CD4-positive, alpha-beta memory T cell (primary cell): ENCODE data around the gene IFI27L2. TPM values are rescaled to one million over a fixed set of nuclear protein-coding genes. Genes with fewer than 3 reads are reported as not detected.

Experiments used
- CTCF ChIA-PET: fragments of 350-600 bp; sonication (Branson Sonifier 250); formaldehyde crosslinking; loops from one replicate; lab custom pipeline; 2021; ENCODE audit warnings: inconsistent platforms; ENCODE audit not compliant: partially characterized antibody; lab: Charles Lee
- POLR2A ChIA-PET: fragments of 350-600 bp; sonication (Branson Sonifier 250); formaldehyde crosslinking; loops from one replicate; lab custom pipeline; 2021; ENCODE audit not compliant: partially characterized antibody; lab: Charles Lee
- DNase-seq, 5 donors: peaks; one replicate each; pipeline versions ENCODE4 v3.0.0 to v3.0.0-alpha.2; 2020 to 2022; ENCODE audit warnings: mixed read lengths in 1 of 5
- H3K27ac ChIP-seq: one replicate; pipeline ENCODE4 v1.7.0; 2013; ENCODE audit warnings: low read depth, low read length
- H3K27me3 ChIP-seq: 2 replicates; pipeline ENCODE4 v1.7.0; 2013; ENCODE audit warnings: mild to moderate bottlenecking, low read length, moderate library complexity; ENCODE audit not compliant: insufficient read depth
- H3K36me3 ChIP-seq: 2 replicates; pipeline ENCODE4 v1.7.0; 2013; ENCODE audit warnings: mild to moderate bottlenecking, low read length, moderate library complexity; ENCODE audit not compliant: insufficient read depth
- H3K4me1 ChIP-seq: 2 replicates; pipeline ENCODE4 v1.7.0; 2013; ENCODE audit warnings: mild to moderate bottlenecking, low read length, moderate library complexity; ENCODE audit not compliant: insufficient read depth
- H3K4me3 ChIP-seq, 2 donors: one replicate each; pipeline ENCODE4 v1.7.0; 2013; ENCODE audit warnings: low read length in 2 of 2, mild to moderate bottlenecking in 1 of 2
- H3K9me3 ChIP-seq, 2 donors: one replicate each; pipeline ENCODE4 v1.7.0; 2013; ENCODE audit warnings: low read length in 2 of 2, control low read depth in 1 of 2; ENCODE audit not compliant: control insufficient read depth in 1 of 2
- H3K27ac Mint-ChIP-seq, 7 donors: one replicate each; pipeline ENCODE4 v1.8.0; 2020 to 2021; ENCODE audit warnings: mixed read lengths in 7 of 7, mild to moderate bottlenecking in 6 of 7, inconsistent platforms in 3 of 7, moderate library complexity in 3 of 7
- H3K27me3 Mint-ChIP-seq, 2 donors: one replicate each; pipeline ENCODE4 v1.8.0; 2020 to 2021; ENCODE audit warnings: mixed read lengths in 2 of 2
- H3K36me3 Mint-ChIP-seq, 2 donors: one replicate each; pipeline ENCODE4 v1.8.0; 2020 to 2021; ENCODE audit warnings: mixed read lengths in 2 of 2, inconsistent platforms in 1 of 2, mild to moderate bottlenecking in 1 of 2
- H3K4me1 Mint-ChIP-seq, 4 donors: one replicate each; pipeline ENCODE4 v1.8.0; 2020 to 2021; ENCODE audit warnings: mixed read lengths in 4 of 4, mild to moderate bottlenecking in 1 of 4
- H3K4me3 Mint-ChIP-seq, 8 donors: one replicate each; pipeline ENCODE4 v1.8.0; 2020 to 2021; ENCODE audit warnings: mixed read lengths in 8 of 8, mild to moderate bottlenecking in 7 of 8, moderate library complexity in 6 of 8, inconsistent platforms in 3 of 8
- H3K9me3 Mint-ChIP-seq, 8 donors: one replicate each; pipeline ENCODE4 v1.8.0; 2020 to 2021; ENCODE audit warnings: mixed read lengths in 8 of 8, mild to moderate bottlenecking in 5 of 8, inconsistent platforms in 3 of 8, moderate library complexity in 1 of 8
- intact Hi-C: fragments of 100-400 bp; cut with micrococcal nuclease; formaldehyde crosslinking; loops from one replicate; pipeline ENCODE4 v1.15.1; 2023
- polyA plus RNA-seq, 2 donors: library from polyadenylated mRNA; unstranded; fragments of 300-500 nt; fragmentation: Illumina TruSeq; gene quantifications; one replicate each; pipeline ENCODE4 v1.2.3, GENCODE V29; 2021
- total RNA-seq, 2 experiments: library from RNA; stranded (reverse); gene quantifications; one replicate each; pipeline ENCODE4 v1.2.3, GENCODE V29; 2021

IFI27L2 gene
- total and polyA plus RNA-seq, 4 experiments from 2014 or later, result 34.0 to 87.9 (median 49.8) TPM

DNA sequence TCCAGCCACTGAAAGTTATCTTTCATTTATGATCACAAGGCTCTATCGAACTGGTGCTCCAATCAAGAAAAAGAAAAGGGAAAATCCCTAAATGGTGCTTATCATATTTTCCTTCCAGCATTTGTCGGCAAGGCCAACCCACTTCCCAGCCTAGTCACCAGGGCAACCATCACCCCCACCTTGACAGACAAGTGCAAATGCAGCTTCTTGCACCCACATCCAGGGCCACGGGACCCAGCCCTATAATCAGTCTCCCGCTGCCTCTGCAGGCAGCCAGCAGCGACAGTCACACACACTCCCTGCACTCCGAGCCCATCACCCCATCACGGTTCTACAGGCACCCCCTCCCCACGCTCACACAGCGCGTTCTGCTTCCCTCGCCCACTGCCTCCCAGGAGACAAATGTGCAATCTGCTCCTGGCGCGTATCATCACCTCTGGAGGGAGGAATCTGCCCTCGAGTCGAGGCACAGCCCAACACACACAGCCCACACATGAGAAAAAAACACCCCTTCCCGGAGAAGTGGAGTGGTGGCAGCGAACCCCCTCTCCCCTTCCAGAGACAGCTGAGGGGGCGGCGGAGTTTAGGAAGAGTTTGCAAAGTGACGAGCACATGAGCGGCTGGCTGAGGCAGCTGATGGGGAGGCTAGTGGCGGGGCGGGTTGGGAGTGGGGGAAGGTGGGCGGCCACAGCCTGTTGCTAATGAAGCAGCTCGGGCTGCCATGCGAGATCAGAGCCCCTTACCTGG, 35.5 kb upstream of the IFI27L2 start:
- Mint-ChIP-seq H3K27ac (peak overlapping the region in 6 of 7 donors; percentile 15 to 77 (median 64)), H3K4me3 (peak overlapping the region in 1 of 8 donors; percentile 70), H3K27me3 (no peaks in the 10 kb centered on the region), H3K36me3 (peaks cover 0 to 3% of the 10 kb centered on the region in 2 donors), H3K4me1 (peaks cover 28 to 64% (median 44%) of the 10 kb centered on the region in 4 donors), H3K9me3 (no peaks in the 10 kb centered on the region)
- Histone ChIP-seq H3K27ac (no peak overlapping the region), H3K27me3 (no peaks in the 10 kb centered on the region), H3K36me3 (no peaks in the 10 kb centered on the region), H3K4me1 (peaks cover 49% of the 10 kb centered on the region), H3K4me3 (no peak overlapping the region), H3K9me3 (no peaks in the 10 kb centered on the region)
- DNase-seq, result no peak
- ChIA-PET POLR2A (no interaction called here), CTCF (interaction anchor here (1.5 kb wide), 1 partner anchor 28 kb away, joined by 8 read pairs; no protein-coding TSS in a partner anchor)
- intact Hi-C loops, result no loop called here

DNA sequence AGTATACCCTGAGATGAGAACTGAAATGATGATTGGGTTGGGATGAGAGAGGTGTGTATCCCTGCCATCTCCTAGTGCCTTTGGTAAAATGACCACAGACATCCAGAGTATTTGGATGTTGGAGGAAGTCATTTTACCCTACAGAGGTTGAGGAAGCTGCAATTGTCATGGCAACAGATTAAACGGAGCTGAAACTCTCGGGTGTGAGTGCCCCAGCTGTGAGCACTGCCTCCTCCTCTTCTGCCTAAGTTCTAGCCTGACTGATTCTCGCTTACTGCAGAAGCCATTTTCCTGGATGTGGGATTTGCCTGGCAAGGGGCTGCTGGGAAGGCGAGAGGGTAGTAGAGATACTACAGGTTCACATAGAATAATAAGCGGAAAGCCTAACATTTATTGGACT, 34.4 kb upstream of the IFI27L2 start:
- Mint-ChIP-seq H3K27me3 (no peaks in the 10 kb centered on the region), H3K4me3 (peak overlapping the region in 1 of 8 donors; percentile 20), H3K27ac (peak overlapping the region in 6 of 7 donors; percentile 31 to 80 (median 55)), H3K9me3 (no peaks in the 10 kb centered on the region), H3K4me1 (peaks cover 31 to 72% (median 51%) of the 10 kb centered on the region in 4 donors), H3K36me3 (peaks cover 0 to 3% of the 10 kb centered on the region in 2 donors)
- POLR2A ChIA-PET, result interaction anchor here (2.3 kb wide), 1 partner anchor 9 kb away, joined by 8 read pairs; no protein-coding TSS in a partner anchor
- Histone ChIP-seq H3K9me3 (no peaks in the 10 kb centered on the region), H3K4me3 (no peak overlapping the region), H3K36me3 (no peaks in the 10 kb centered on the region), H3K27me3 (no peaks in the 10 kb centered on the region), H3K27ac (no peak overlapping the region), H3K4me1 (peaks cover 56% of the 10 kb centered on the region)
- intact Hi-C loops, result no loop called here
- CTCF ChIA-PET, result interaction anchor here (0.7 to 2.8 kb wide), 4 partner anchors 17 to 32 kb away, joined by 3 to 13 read pairs (median 8); no protein-coding TSS in a partner anchor
- no peak for DNase-seq

DNA sequence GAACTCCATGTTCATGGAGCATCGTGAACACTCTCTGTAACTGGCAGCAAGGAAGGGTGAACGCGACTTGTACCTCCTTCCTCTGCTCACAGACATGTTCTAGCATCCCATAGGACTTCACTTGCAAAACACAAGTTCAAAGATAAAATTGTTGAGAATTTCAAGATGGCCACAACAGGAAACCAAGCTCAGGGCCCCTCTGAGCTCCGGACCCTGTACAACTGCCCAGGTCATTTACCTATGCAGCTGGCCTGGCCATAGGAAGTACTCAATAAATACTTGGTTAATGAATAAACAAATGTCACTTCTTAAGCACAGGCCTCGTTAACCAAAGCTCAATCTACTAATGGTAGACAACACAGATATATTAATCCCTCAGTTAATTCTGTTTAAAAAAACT, 33.1 kb upstream of the IFI27L2 start:
- no peak overlapping the region for H3K4me3 ChIP-seq
- H3K36me3 ChIP-seq, result no peaks in the 10 kb centered on the region
- H3K4me1 Mint-ChIP-seq, result peaks cover 40 to 85% (median 65%) of the 10 kb centered on the region in 4 donors
- peak overlapping the region in 4 of 8 donors; percentile 14 to 57 (median 30) for H3K4me3 Mint-ChIP-seq
- DNase-seq, result no peak
- CTCF ChIA-PET, result interaction anchor here (0.7 to 2.8 kb wide), 7 partner anchors 8 to 192 kb away, joined by 3 to 13 read pairs (median 3); no protein-coding TSS in a partner anchor
- intact Hi-C loops, result no loop called here
- H3K4me1 ChIP-seq, result peaks cover 70% of the 10 kb centered on the region
- H3K9me3 Mint-ChIP-seq, result no peaks in the 10 kb centered on the region
- peaks cover 0 to 3% of the 10 kb centered on the region in 2 donors for H3K36me3 Mint-ChIP-seq
- H3K9me3 ChIP-seq, result no peaks in the 10 kb centered on the region
- H3K27me3 Mint-ChIP-seq, result no peaks in the 10 kb centered on the region
- no peaks in the 10 kb centered on the region for H3K27me3 ChIP-seq
- no peak overlapping the region for H3K27ac ChIP-seq
- H3K27ac Mint-ChIP-seq, result peak overlapping the region in 6 of 7 donors; percentile 9 to 89 (median 82)
- POLR2A ChIA-PET, result interaction anchor here (1.0 to 2.7 kb wide), 8 partner anchors 11 to 151 kb away, joined by 3 to 13 read pairs (median 4); partner anchors contain the start of gene PPP4R4

GRCh38 chr14:94161981-94162380, 32.6 kb upstream of the IFI27L2 start:
- H3K4me3 Mint-ChIP-seq, result peak overlapping the region in 6 of 8 donors; percentile 9 to 57 (median 20)
- H3K27me3 Mint-ChIP-seq, result no peaks in the 10 kb centered on the region
- POLR2A ChIA-PET, result interaction anchor here (0.8 to 2.7 kb wide), 9 partner anchors 9 to 150 kb away, joined by 3 to 13 read pairs (median 4); partner anchors contain the start of gene PPP4R4

GRCh38 chr14:94161058-94161457, 31.7 kb upstream of the IFI27L2 start:
- CTCF ChIA-PET, result interaction anchor here (0.6 to 4.2 kb wide), 7 partner anchors 9 to 31 kb away, joined by 3 to 15 read pairs (median 4); no protein-coding TSS in a partner anchor
- Histone ChIP-seq H3K36me3 (no peaks in the 10 kb centered on the region), H3K27me3 (no peaks in the 10 kb centered on the region), H3K27ac (no peak overlapping the region), H3K9me3 (no peaks in the 10 kb centered on the region), H3K4me3 (no peak overlapping the region), H3K4me1 (peaks cover 76% of the 10 kb centered on the region)
- intact Hi-C loops, result no loop called here
- peaks cover 40 to 92% (median 70%) of the 10 kb centered on the region in 4 donors for H3K4me1 Mint-ChIP-seq
- no peaks in the 10 kb centered on the region for H3K36me3 Mint-ChIP-seq
- H3K9me3 Mint-ChIP-seq, result no peaks in the 10 kb centered on the region
- no peaks in the 10 kb centered on the region for H3K27me3 Mint-ChIP-seq
- H3K27ac Mint-ChIP-seq, result peak overlapping the region; percentile 7 to 90 (median 63)
- H3K4me3 Mint-ChIP-seq, result peak overlapping the region in 6 of 8 donors; percentile 11 to 79 (median 69)
- no peak for DNase-seq
- POLR2A ChIA-PET, result interaction anchor here (0.8 to 2.7 kb wide), 7 partner anchors 9 to 135 kb away, joined by 3 to 13 read pairs (median 4); partner anchors contain the start of gene PPP4R4

More at GRCh38 chr14:94161981-94162380, 32.6 kb upstream of the IFI27L2 start:
- no peaks in the 10 kb centered on the region for H3K36me3 ChIP-seq
- Mint-ChIP-seq H3K9me3 (no peaks in the 10 kb centered on the region), H3K27ac (peak overlapping the region; percentile 9 to 89 (median 81)), H3K36me3 (peaks cover 0 to 2% of the 10 kb centered on the region in 2 donors), H3K4me1 (peaks cover 40 to 90% (median 68%) of the 10 kb centered on the region in 4 donors)
- no peak for DNase-seq
- H3K27me3 ChIP-seq, result no peaks in the 10 kb centered on the region
- no peak overlapping the region for H3K4me3 ChIP-seq
- peaks cover 74% of the 10 kb centered on the region for H3K4me1 ChIP-seq
- CTCF ChIA-PET, result interaction anchor here (0.7 to 2.8 kb wide), 7 partner anchors 8 to 191 kb away, joined by 3 to 13 read pairs (median 3); no protein-coding TSS in a partner anchor
- intact Hi-C loops, result no loop called here
- no peak overlapping the region for H3K27ac ChIP-seq
- no peaks in the 10 kb centered on the region for H3K9me3 ChIP-seq

- Histone ChIP-seq H3K27me3 (no peaks in the 10 kb centered on the region), H3K36me3 (no peaks in the 10 kb centered on the region), H3K4me1 (peaks cover 59% of the 10 kb centered on the region), H3K9me3 (no peaks in the 10 kb centered on the region), H3K4me3 (no peak overlapping the region), H3K27ac (no peak overlapping the region)
- no peaks in the 10 kb centered on the region for H3K36me3 Mint-ChIP-seq
- ChIA-PET CTCF (interaction anchor here (0.7 to 4.2 kb wide), 9 partner anchors 10 to 123 kb away, joined by 3 to 23 read pairs (median 5); no protein-coding TSS in a partner anchor), POLR2A (interaction anchor here (0.9 to 2.6 kb wide), 9 partner anchors 12 to 187 kb away, joined by 3 to 35 read pairs (median 4); partner anchors contain the start of gene PPP4R4)
- H3K4me3 Mint-ChIP-seq, result peak overlapping the region; percentile 37 to 82 (median 70)
- H3K4me1 Mint-ChIP-seq, result peaks cover 32 to 70% (median 56%) of the 10 kb centered on the region in 4 donors
- intact Hi-C loops, result loop anchor here (1.0 kb wide), 2 partner anchors 16 to 22 kb away; partner anchors contain the start of gene PPP4R4
- H3K27me3 Mint-ChIP-seq, result peaks cover 0 to 4% of the 10 kb centered on the region in 2 donors
- no peaks in the 10 kb centered on the region for H3K9me3 Mint-ChIP-seq
- peak; percentile 47 to 69 (median 64) for DNase-seq
- H3K27ac Mint-ChIP-seq, result peak overlapping the region; percentile 27 to 93 (median 80)
Observed at GRCh38 chr14:94158239-94158883, 29.0 kb upstream of the IFI27L2 start.
